ENCODE measurements around the gene ACIN1.

GRCh38 chr14:23118506-23119362 is 23.8 kb upstream of the ACIN1 start, which contains the start of gene CEBPE:
- no peak for TF ChIP-seq EZH2phosphoT487 (conservative IDR thresholded peaks at IDR 0.05; ENCODE audit: low read length)
- TF ChIP-seq, protein P1, sequence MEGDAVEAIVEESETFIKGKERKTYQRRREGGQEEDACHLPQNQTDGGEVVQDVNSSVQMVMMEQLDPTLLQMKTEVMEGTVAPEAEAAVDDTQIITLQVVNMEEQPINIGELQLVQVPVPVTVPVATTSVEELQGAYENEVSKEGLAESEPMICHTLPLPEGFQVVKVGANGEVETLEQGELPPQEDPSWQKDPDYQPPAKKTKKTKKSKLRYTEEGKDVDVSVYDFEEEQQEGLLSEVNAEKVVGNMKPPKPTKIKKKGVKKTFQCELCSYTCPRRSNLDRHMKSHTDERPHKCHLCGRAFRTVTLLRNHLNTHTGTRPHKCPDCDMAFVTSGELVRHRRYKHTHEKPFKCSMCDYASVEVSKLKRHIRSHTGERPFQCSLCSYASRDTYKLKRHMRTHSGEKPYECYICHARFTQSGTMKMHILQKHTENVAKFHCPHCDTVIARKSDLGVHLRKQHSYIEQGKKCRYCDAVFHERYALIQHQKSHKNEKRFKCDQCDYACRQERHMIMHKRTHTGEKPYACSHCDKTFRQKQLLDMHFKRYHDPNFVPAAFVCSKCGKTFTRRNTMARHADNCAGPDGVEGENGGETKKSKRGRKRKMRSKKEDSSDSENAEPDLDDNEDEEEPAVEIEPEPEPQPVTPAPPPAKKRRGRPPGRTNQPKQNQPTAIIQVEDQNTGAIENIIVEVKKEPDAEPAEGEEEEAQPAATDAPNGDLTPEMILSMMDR (IDR thresholded peaks at IDR 0.05; ENCODE audit: insufficient read depth, low read length, poor library complexity, severe bottlenecking), result no peak
